Eye (tissue), 1 donor: ENCODE measurements around the gene LYRM9.
"Not testable (repeated sequence)": the region's sequence is repeated elsewhere in the genome, so short reads cannot be mapped to it uniquely, and the experiment has no call there.

Source experiments
- DNase-seq: peaks from one replicate; pipeline ENCODE4 v3.0.0-alpha.2; 2015

Gene LYRM9

GRCh38 chr17:27892866-27893769 lies at the start of gene LYRM9:
TSS of gene LYRM9 (minus strand) at chr17:27893365. CDS start at chr17:27882694, 10,671 bp downstream.
- peak; percentile 96 for DNase-seq

DNA sequence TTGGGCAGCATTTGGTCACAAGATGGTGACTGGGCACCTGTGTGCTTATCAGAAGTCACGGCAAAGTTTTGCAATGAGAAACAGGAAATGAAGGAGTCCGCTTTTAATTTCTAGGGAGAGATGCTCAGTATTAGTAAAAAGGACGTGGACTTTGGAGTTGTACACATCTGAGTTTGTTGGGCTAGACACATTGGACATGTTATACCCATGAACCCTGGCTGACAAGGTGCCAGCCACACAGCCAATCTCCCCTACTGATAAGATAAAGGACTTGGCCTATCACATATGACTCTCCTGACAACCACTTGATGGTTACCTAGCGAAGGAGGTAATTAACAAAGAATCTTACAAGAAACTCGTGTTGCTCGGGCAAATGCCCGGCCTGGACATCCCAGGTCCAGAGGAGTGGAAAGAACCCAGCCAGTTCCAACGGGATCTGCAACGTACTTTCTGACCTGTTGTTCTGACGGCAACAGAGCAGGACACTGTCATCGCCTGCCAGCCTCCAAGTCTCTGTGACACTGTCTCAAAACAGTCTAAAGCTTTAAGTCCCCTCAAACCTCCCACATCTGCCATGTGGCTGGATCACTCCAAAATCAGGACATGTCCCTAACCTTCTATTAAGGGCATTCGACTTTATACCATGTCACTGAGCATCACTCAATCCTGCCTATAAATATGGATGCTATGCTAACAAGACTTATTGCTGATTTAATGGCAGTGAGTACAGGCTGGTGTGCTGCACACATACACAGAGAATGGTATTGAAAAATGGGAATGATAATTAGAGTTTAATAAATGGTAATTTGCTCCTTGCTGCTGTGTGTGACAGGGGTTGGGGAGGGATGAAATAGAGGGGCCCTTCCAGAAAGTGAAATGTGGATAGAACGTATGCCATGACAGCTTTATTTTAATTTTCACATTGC lies 47.6 kb upstream of the LYRM9 start:
- DNase-seq, result no peak

DNA sequence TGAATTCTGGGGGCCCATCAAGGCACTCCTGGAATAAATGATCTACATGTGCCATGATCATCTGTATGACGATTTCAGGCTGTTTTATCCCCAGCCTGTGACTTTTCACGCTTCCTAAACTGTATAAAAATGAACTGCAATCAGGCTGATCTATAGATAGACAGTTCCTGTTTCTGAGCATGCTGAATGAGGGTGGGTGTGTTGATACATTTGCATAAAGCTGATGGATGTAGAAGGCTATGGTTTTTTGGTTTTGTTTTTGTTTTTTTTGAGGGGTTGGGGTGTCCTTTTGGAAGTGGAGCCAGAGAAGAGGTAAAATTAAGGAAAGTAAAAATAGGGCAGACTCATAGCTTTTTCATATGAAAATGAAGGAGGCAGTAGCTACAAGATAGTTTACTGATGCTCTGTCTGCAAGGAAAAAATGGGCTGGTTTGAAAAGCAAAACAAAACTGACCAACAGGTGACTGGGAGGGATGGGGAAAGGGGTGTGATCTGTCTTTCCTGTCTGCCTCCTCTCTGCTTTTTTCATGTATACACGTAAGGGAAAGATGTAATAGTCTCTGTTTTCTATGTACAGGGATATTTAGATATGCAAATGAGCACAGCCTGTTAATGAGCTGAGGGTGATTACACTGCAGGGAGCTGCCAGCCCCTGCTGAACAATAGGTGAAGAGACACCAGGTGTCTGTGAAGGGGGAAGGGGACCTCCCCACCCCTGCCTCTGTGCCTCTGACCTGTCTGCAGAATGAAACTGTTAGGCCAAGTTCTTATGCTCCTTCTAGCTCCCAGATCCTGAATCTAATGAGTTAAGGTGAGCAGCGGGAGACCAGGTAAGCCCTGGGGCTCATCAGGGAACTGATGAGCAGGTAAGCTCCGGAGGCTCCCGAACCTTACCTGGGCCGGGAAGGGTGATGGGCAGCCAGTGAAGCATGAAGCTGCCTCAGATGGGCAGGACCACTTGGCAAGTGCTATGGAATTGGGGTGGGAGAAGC lies 46.6 kb upstream of the LYRM9 start:
- no peak for DNase-seq

DNA sequence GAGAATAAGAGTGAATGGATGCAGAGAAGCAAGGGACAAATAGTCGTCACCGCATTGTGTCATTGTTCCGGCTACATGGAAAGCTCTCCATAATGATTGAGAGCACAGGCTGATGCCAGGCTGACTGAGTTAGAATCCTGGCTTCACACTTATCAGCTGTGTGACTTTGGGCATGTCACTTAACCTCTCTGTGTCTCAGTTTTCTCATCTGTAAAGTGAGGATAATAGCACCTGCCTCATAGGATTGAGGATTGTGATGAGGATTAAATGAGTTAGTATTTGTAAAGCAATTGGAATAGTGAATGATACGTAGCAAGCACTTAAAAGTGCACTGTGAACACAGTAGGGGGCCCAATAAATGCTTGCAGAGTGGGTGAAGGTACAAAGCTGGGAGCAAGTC lies 45.7 kb upstream of the LYRM9 start:
- no peak for DNase-seq

- no peak for DNase-seq
Observed at GRCh38 chr17:27938241-27938640, 45.1 kb upstream of the LYRM9 start.

DNA sequence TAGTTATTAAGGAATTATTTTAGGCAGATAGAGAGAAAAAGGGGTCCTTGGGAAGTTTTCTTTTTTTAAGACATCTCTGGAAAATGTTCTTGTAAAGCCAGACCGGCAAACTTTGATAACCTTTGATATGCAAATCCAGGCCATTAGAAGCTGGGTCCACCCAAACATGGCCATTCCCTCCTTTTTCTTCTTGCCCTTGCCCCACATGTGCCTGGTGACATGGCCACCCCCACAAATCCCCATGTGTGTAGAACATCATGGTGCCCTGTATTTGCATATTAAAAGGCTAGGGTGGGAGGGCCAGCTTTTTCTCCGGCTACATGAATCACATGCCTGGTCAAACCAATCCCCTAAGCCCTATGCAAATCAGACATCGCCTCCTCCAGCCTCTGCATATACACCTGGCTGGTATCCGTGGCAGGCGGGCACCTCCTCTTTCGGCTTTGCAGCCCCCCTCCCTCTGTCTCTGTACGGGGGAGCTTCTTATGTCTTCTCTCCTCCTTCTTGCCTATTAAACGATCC lies 43.9 kb upstream of the LYRM9 start:
- no peak for DNase-seq

- no peak for DNase-seq
Observed at GRCh38 chr17:27930000-27930399, 36.8 kb upstream of the LYRM9 start.

- no peak for DNase-seq
Observed at GRCh38 chr17:27928587-27928986, 35.4 kb upstream of the LYRM9 start.

DNA sequence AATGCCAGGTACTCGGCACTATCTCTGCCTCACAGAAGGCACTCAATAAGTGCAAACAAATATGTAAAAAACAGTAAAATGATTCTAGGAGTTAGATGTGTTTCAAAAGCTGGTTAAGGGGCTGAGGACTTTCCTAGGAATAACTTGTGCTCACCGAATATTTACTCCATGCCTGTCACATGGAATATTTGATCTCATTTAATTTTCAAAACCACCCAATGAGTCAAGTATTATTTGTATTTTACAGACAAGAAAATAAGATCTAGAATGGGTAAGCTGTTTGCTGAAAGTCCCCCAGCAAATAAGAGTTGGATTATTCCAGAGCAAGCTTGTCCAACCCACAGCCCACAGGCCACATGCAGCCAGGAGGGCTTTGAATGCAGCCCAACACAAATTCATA lies 34.6 kb upstream of the LYRM9 start:
- no peak for DNase-seq

DNA sequence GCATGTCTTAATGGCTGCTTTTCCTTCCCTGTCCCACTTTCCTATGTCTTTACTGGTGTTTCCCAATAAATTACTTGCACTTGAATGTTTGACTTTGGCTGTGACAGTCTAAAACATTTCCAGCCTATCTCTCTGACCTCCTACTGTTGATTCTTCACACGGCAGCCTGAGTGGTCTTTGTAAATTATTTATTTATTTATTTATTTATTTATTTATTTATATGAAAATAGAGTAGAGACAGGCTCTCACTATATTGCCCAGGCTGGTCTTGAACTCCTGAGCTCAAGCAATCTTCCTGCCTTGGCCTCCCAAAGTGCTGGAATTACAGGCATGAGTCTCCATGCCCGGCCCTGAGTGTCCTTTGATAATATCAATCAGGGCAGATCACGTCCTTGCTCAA lies 28.4 kb upstream of the LYRM9 start:
- DNase-seq, result no peak

DNA sequence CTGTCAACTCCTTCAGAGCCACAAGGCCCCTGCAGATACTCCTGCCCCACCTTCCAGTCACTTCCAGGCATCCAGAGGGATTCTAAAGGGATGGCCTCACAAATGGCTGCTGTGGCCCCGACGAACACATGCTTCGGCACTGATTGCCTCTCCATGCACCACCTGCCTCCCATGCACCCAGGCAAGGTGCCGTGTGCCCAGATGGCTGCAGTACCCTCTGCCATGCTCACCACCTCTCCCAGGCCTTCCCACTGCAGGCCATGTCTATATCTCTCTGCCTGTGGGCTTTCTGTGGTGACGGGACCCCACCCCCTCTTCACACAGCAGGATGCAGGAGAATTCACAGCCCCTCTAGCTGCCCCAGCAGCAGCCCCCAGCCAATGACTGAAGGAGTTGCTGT lies 27.9 kb upstream of the LYRM9 start:
- no peak for DNase-seq

GRCh38 chr17:27920569-27920968 lies 27.4 kb upstream of the LYRM9 start:
- no peak for DNase-seq

DNA sequence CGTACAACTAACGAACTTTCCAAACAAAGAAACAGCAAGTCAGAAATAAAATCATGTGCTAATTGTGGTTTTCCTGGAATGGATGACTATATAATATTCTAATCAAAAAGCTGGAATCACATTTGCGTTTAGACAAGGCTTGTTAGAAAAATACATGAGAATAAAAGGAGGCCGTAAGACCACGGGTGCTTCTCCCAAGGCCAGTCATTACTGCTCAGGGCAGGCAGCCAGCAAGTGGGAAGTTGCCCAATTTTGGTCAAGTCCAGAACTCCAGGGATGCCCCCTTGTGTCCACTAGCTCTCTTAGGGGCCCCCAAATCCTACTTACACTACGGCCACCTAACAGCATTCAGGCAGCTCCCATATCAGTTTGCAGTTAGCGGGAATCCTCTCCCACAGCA lies 25.9 kb upstream of the LYRM9 start:
- DNase-seq, result no peak

DNA sequence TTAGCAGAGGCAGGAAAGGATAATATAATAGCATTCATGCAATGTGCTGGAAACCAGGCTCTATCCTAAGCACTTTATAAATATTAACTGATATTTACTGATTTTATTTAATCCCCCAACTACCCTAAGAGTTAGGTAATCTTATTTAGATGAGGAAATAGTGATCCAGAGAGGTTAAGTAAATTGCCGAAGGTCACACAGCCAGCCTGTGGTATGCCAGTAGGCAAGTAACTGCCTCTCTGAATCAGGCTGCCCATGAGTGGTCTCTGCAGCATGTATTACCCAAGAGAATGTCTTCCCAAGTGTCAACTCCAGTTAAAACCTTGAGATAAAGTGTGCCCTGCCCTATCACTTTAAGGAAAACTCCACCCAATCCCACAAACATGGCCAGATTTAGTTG lies 25.3 kb upstream of the LYRM9 start:
- DNase-seq, result no peak

DNA sequence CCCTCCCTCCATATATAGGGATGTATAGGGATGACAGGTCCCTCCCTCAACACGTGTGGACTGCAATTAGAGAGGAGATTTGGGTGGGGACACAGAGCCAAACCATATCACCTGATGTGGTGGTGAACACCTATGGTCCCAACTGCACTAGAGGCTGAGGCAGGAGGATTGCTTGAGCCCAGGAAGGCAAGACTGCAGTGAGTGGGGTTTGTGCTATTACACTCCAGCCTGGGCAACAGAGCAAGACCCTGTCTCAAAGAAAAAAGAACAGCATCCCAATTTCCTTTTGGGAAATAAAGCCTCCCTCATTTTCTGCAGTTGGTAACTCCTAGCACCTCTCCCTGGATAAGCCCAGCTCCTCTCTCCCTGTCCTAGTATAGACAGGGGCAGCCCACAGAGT lies 23.8 kb upstream of the LYRM9 start:
- no peak for DNase-seq

DNA sequence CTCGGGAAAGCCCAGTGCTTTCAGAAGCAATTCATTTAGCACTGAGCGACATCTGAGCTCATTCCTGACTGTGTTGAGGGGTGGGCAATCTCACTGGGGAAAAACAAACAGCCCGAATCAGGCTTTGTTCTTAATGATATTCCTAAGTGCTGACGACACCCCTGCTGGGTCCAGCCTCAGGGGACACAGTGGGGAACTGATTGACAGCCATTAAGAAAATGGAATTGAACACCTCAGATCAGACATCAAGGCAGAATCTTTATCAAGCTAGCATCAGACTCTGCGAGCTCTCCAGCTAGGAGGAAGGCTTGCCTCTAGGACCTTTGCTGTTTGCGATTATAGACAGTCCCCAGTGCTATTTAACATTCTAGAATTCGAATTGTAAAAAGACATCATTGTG lies 22.5 kb upstream of the LYRM9 start:
- DNase-seq, result peak; percentile 87

- DNase-seq, result no peak
Observed at GRCh38 chr17:27914382-27914781, 21.2 kb upstream of the LYRM9 start.

- DNase-seq, result no peak
Observed at GRCh38 chr17:27912964-27913363, 19.8 kb upstream of the LYRM9 start.

GRCh38 chr17:27912299-27912698 lies 19.1 kb upstream of the LYRM9 start:
- not testable (repeated sequence) for DNase-seq

GRCh38 chr17:27907976-27908558 lies 14.9 kb upstream of the LYRM9 start:
- DNase-seq, result no peak

- no peak for DNase-seq
Observed at GRCh38 chr17:27906623-27907022, 13.5 kb upstream of the LYRM9 start.

GRCh38 chr17:27906226-27906580 lies 13.0 kb upstream of the LYRM9 start:
- no peak for DNase-seq
